GM12878 (cell line): ENCODE data around the gene ZNF670.
A peak's percentile ranks its signal among the peaks of the same experiment; 100 is the strongest.

Experiments
- MYC ChIP-seq: IDR thresholded peaks from 2 replicates; pipeline ENCODE4 v1.6.1; 2011; ENCODE audit warnings: mild to moderate bottlenecking, low read length, moderate library complexity, inconsistent platforms; ENCODE audit not compliant: insufficient read depth, insufficient replicate concordance, insufficient read length, severe bottlenecking
- POLR2AphosphoS5 ChIP-seq: IDR thresholded peaks from 2 replicates; pipeline ENCODE4 v1.6.1; 2011; ENCODE audit warnings: mild to moderate bottlenecking, low read length, inconsistent platforms
- TF ChIP-seq, protein P1 (sequence below): fragments of 450-650 bp; IDR thresholded peaks from 2 replicates; pipeline ENCODE4 v1.6.1; 2017; ENCODE audit warnings: borderline replicate concordance
- TF ChIP-seq, protein P2 (sequence below): IDR thresholded peaks from 2 replicates; pipeline ENCODE4 v1.6.1; 2012; ENCODE audit warnings: low read depth, low read length, improper control_type of control experiment
- TF ChIP-seq, protein P3 (sequence below), 3 experiments: IDR thresholded peaks in 2 of 3; conservative IDR thresholded peaks in 1 of 3; 2 replicates each; pipeline ENCODE4 v1.5.1; 2011; ENCODE audit warnings: low read depth in 3 of 3, low read length in 3 of 3, mild to moderate bottlenecking in 3 of 3, control low read depth in 2 of 3, moderate library complexity in 2 of 3, inconsistent platforms in 1 of 3, mixed read lengths in 1 of 3; ENCODE audit not compliant: control insufficient read depth in 2 of 3, insufficient read depth in 1 of 3; ENCODE audit errors: extremely low read depth in 1 of 3

DNA sequence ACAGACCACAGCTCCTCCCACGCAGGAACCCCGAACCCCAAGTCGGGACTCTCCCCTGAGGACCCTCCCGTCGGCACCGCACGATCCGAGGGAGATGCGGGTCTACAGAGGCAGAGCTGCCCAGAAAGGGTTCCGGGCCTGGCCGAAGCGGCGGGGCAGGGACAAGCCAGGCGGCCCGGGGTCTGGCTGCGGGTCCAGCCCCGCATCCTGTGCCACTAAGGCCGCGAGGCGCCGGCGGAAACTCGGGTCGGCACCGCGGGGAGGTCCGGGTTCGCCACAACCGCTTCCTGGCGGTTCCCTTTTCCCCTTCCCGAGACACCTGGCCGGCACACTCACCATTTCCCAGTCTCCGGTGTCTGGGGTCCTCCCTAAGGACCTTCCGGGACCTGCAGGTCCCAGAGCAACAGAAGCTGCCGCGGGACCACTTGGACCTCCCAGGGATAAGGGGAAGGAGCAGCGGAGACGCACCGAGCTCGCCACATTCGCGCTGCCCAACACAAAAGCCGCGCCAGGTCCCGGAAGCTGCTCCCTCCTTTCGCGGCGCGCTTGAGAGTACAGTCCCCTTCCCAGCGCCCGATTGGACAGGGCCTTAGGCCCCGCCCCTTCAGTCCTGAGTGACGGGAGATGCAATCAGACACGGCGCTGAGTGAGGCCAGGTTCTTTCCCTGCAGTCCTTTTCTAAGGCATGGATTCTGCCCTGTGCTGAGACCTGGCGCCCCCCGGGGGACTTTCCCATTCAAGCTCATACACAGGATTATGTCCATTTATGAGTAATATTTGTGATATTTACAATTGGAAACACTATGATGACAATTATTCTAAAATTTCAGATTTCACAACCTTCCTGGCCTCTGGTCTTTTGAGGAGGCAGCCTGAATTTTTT, at the start of gene ZNF670:
- TF ChIP-seq, protein P1, sequence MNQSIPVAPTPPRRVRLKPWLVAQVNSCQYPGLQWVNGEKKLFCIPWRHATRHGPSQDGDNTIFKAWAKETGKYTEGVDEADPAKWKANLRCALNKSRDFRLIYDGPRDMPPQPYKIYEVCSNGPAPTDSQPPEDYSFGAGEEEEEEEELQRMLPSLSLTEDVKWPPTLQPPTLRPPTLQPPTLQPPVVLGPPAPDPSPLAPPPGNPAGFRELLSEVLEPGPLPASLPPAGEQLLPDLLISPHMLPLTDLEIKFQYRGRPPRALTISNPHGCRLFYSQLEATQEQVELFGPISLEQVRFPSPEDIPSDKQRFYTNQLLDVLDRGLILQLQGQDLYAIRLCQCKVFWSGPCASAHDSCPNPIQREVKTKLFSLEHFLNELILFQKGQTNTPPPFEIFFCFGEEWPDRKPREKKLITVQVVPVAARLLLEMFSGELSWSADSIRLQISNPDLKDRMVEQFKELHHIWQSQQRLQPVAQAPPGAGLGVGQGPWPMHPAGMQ = no peak; the same call in 1 of the 2 replicates
- TF ChIP-seq, protein P2, sequence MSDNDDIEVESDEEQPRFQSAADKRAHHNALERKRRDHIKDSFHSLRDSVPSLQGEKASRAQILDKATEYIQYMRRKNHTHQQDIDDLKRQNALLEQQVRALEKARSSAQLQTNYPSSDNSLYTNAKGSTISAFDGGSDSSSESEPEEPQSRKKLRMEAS = no peak
- TF ChIP-seq, protein P3, sequence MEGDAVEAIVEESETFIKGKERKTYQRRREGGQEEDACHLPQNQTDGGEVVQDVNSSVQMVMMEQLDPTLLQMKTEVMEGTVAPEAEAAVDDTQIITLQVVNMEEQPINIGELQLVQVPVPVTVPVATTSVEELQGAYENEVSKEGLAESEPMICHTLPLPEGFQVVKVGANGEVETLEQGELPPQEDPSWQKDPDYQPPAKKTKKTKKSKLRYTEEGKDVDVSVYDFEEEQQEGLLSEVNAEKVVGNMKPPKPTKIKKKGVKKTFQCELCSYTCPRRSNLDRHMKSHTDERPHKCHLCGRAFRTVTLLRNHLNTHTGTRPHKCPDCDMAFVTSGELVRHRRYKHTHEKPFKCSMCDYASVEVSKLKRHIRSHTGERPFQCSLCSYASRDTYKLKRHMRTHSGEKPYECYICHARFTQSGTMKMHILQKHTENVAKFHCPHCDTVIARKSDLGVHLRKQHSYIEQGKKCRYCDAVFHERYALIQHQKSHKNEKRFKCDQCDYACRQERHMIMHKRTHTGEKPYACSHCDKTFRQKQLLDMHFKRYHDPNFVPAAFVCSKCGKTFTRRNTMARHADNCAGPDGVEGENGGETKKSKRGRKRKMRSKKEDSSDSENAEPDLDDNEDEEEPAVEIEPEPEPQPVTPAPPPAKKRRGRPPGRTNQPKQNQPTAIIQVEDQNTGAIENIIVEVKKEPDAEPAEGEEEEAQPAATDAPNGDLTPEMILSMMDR (IDR thresholded peaks at IDR 0.05 in 2 of 3, conservative IDR thresholded peaks at IDR 0.05 in 1 of 3; ENCODE audit: control insufficient read depth in 2 of 3, extremely low read depth in 1 of 3, insufficient read depth in 1 of 3, low read depth in 3 of 3, low read length in 3 of 3) = no peak
- peak; percentile 80 for TF ChIP-seq POLR2AphosphoS5
- no peak for TF ChIP-seq MYC
